ENCODE results near the gene INVS. TPM values are rescaled to one million over a fixed set of nuclear protein-coding genes. Genes with fewer than 3 reads are reported as not detected.

INVS gene
- total and polyA plus RNA-seq, 2 experiments from 2014 or later = 4.1 to 8.7 TPM

GRCh38 chr9:100282388-100282719 lies 183.3 kb downstream of the INVS start:
- Histone ChIP-seq H3K36me3 (ENCODE audit: insufficient read depth) (peaks cover 1% of the 10 kb centered on the region; the same call in 1 of the 2 replicates), H3K4me2 (no peak overlapping the region), H4K20me1 (replicated peaks; ENCODE audit: insufficient read depth) (no peaks in the 10 kb centered on the region), H3K4me1 (ENCODE audit: insufficient read depth) (no peaks in the 10 kb centered on the region), H3K27ac (ENCODE audit: low read depth) (no peak overlapping the region), H3K4me3 (no peak overlapping the region), H3F3A (replicated peaks; ENCODE audit: low read depth) (no peaks in the 10 kb centered on the region), H3K9me2 (ENCODE audit: insufficient read depth) (no peaks in the 10 kb centered on the region), H3K27me3 (ENCODE audit: insufficient read depth) (no peaks in the 10 kb centered on the region), H3K79me2 (replicated peaks; ENCODE audit: insufficient read depth) (no peaks in the 10 kb centered on the region), H2AFZ (no peak overlapping the region)
- no peaks in the 10 kb centered on the region for H3K27me3 Mint-ChIP-seq (ENCODE audit: insufficient read depth, low read depth, poor library complexity)
- TF ChIP-seq ETS1 (IDR thresholded peaks at IDR 0.05) (no peak), JUNB (IDR thresholded peaks at IDR 0.05; ENCODE audit: unreplicated experiment) (no peak)
- DNase-seq (ENCODE audit: low spot score) (no peak), ATAC-seq (no peak)
- no peak overlapping the region for H3K4me3 Mint-ChIP-seq
- H3K9me3 Mint-ChIP-seq = 0 out of 3 replicates have a peak, but pooled peaks cover 2% of the 10 kb centered on the region
- H3K4me1 Mint-ChIP-seq = no peaks in the 10 kb centered on the region
- H3K36me3 Mint-ChIP-seq (ENCODE audit: low read depth) = peaks cover 26% of the 10 kb centered on the region
- H3K27ac Mint-ChIP-seq = no peak overlapping the region

GRCh38 chr9:100284247-100284646 lies 185.2 kb downstream of the INVS start:
- ATAC-seq (peak; percentile 34), DNase-seq (ENCODE audit: low spot score) (no peak)
- Mint-ChIP-seq H3K4me1 (no peaks in the 10 kb centered on the region), H3K27me3 (ENCODE audit: insufficient read depth, low read depth, poor library complexity) (no peaks in the 10 kb centered on the region), H3K27ac (no peak overlapping the region), H3K36me3 (ENCODE audit: low read depth) (peaks cover 42% of the 10 kb centered on the region), H3K9me3 (peaks cover 12% of the 10 kb centered on the region), H3K4me3 (no peak overlapping the region)
- no peak overlapping the region for H2AFZ ChIP-seq
- no peak overlapping the region for H3K4me3 ChIP-seq
- H3K79me2 ChIP-seq (replicated peaks; ENCODE audit: insufficient read depth) = no peaks in the 10 kb centered on the region
- no peak overlapping the region for H3K27ac ChIP-seq (ENCODE audit: low read depth)
- H3K27me3 ChIP-seq (ENCODE audit: insufficient read depth) = no peaks in the 10 kb centered on the region
- H3F3A ChIP-seq (replicated peaks; ENCODE audit: low read depth) = no peaks in the 10 kb centered on the region
- no peaks in the 10 kb centered on the region for H4K20me1 ChIP-seq (replicated peaks; ENCODE audit: insufficient read depth)
- H3K36me3 ChIP-seq (ENCODE audit: insufficient read depth) = peaks cover 6% of the 10 kb centered on the region; the same call in 1 of the 2 replicates
- H3K4me1 ChIP-seq (ENCODE audit: insufficient read depth) = no peaks in the 10 kb centered on the region
- peaks cover under 1% of the 10 kb centered on the region for H3K9me2 ChIP-seq (ENCODE audit: insufficient read depth)
- H3K4me2 ChIP-seq = no peak overlapping the region
- no peak for TF ChIP-seq CTCF (conservative IDR thresholded peaks at IDR 0.05; ENCODE audit: low read depth in 2 of 2)
- TF ChIP-seq ETS1 (IDR thresholded peaks at IDR 0.05) = no peak
- TF ChIP-seq NANOG (IDR thresholded peaks at IDR 0.05; ENCODE audit: borderline replicate concordance) = no peak
- TF ChIP-seq ZNF331 (CRISPR knock-in tag; IDR thresholded peaks at IDR 0.05; ENCODE audit: low read depth) = no peak
- TF ChIP-seq JUNB (IDR thresholded peaks at IDR 0.05; ENCODE audit: unreplicated experiment) = no peak
- TF ChIP-seq EZH2phosphoT487 (IDR thresholded peaks at IDR 0.05; ENCODE audit: unreplicated experiment) = no peak
- TF ChIP-seq STAT1 (IDR thresholded peaks at IDR 0.05; ENCODE audit: unreplicated experiment) = no peak
- TF ChIP-seq REST (IDR thresholded peaks at IDR 0.05; ENCODE audit: unreplicated experiment) = no peak
- TF ChIP-seq CREB1 (CRISPR knock-in tag; IDR thresholded peaks at IDR 0.05; ENCODE audit: low read depth) = no peak
- TF ChIP-seq EZH2 (IDR thresholded peaks at IDR 0.05; ENCODE audit: low read depth, unreplicated experiment) = no peak
- TF ChIP-seq ZNF114 (CRISPR knock-in tag; IDR thresholded peaks at IDR 0.05) = no peak
- TF ChIP-seq POLR2AphosphoS5 (IDR thresholded peaks at IDR 0.05; ENCODE audit: low read depth) = no peak

Data from GM23338 (cell line).